Transverse colon (tissue), 4 donors: ENCODE measurements around the gene MMP2. TPM values are rescaled to one million over a fixed set of nuclear protein-coding genes. Genes with fewer than 3 reads are reported as not detected.

Source experiments
- DNase-seq: peaks from one replicate; pipeline ENCODE4 v3.0.0-alpha.2; 2019
- H3K27ac ChIP-seq, 4 donors: fragments of 200-600 bp; sonication (generic); 2 replicates each; pipeline ENCODE4 v1.5.1; 2016 to 2018; ENCODE audit warnings: inconsistent platforms in 4 of 4
- H3K27me3 ChIP-seq: fragments of 200-600 bp; sonication (generic); 2 replicates; pipeline ENCODE4 v1.5.1; 2017; ENCODE audit warnings: inconsistent platforms
- H3K36me3 ChIP-seq, 4 donors: fragments of 200-600 bp; sonication (generic); 2 replicates each; pipeline ENCODE4 v1.5.1; 2017 to 2019; ENCODE audit warnings: inconsistent platforms in 4 of 4
- H3K4me1 ChIP-seq, 4 donors: fragments of 200-600 bp; sonication (generic); 2 replicates each; pipeline ENCODE4 v1.5.1; 2017 to 2020; ENCODE audit warnings: inconsistent platforms in 4 of 4
- H3K4me3 ChIP-seq, 4 donors: fragments of 200-600 bp; sonication (generic); 1 replicate in 1 of 4; 2 replicates in 3 of 4; pipeline versions ENCODE4 v1.5.1 to v1.6.1; 2017 to 2019; ENCODE audit warnings: inconsistent platforms in 4 of 4
- H3K9me3 ChIP-seq, 2 donors: fragments of 200-600 bp; sonication (generic); 2 replicates each; pipeline ENCODE4 v1.5.1; 2017 to 2019; ENCODE audit warnings: inconsistent platforms in 2 of 2
- CTCF ChIP-seq, 5 experiments: fragments of 200-600 bp in 3 of 5; fragments of 450-650 bp in 2 of 5; sonication (generic) in 3 of 5; IDR thresholded peaks; 1 replicate in 2 of 5; 2 replicates in 3 of 5; pipeline ENCODE4 v1.5.1; 2016 to 2017; ENCODE audit warnings: antibody characterized with exemption in 5 of 5, inconsistent platforms in 3 of 5, mild to moderate bottlenecking in 2 of 5, moderate library complexity in 1 of 5
- EP300 ChIP-seq: sonication (generic); formaldehyde crosslinking; IDR thresholded peaks from one replicate; pipeline ENCODE4 v1.6.1; 2017; ENCODE audit warnings: antibody characterized with exemption, low read depth
- POLR2A ChIP-seq: fragments of 450-650 bp; IDR thresholded peaks from one replicate; pipeline ENCODE4 v1.6.1; 2016; ENCODE audit warnings: antibody characterized with exemption, mild to moderate bottlenecking, moderate library complexity
- POLR2AphosphoS5 ChIP-seq, 3 donors: sonication (generic); formaldehyde crosslinking; IDR thresholded peaks; one replicate each; pipeline ENCODE4 v1.6.1; 2016; ENCODE audit warnings: antibody characterized with exemption in 3 of 3
- WGBS, 2 donors: methylation state at CpG; one replicate each; pipeline ENCODE4 v1.1.5; 2018; ENCODE audit warnings: low coverage in 1 of 2; 5-methylcytosine and 5-hydroxymethylcytosine counted together
- in situ Hi-C, 4 donors: fragments of 200-750 bp; cut with MboI; loops; one replicate each; pipeline versions ENCODE4 v1.15.0 to v1.15.1; 2017; ENCODE audit warnings: low sequenced_read_pairs in 3 of 4, low pct_ligation_motif_present in 1 of 4, low pct_unique_long_range_greater_than_20kb in 1 of 4
- intact Hi-C: fragments of 100-400 bp; cut with DNase I; formaldehyde crosslinking; loops from one replicate; pipeline ENCODE4 v1.15.1; 2023; ENCODE audit warnings: low total_unique reads
- total RNA-seq, 4 donors: library from RNA; depleted of rRNA; stranded (reverse); fragments of >200 nt; gene quantifications; one replicate each; pipeline ENCODE4 v1.1.0, GENCODE V29; 2016

Gene MMP2
- total RNA-seq, 4 donors from 2014 or later: 52.7 to 105 (median 73.1) TPM

- intact Hi-C loops: no loop called here
- H3K4me1 ChIP-seq: peaks cover 0 to 10% (median 2%) of the 10 kb centered on the region in 4 donors
- no peaks in the 10 kb centered on the region for H3K36me3 ChIP-seq
- no peak for TF ChIP-seq EP300
- no peak for TF ChIP-seq CTCF (IDR thresholded peaks at IDR 0.05)
- no peak for TF ChIP-seq POLR2A
- TF ChIP-seq POLR2AphosphoS5 (IDR thresholded peaks at IDR 0.05): no peak
- H3K9me3 ChIP-seq: no peaks in the 10 kb centered on the region
- no peak overlapping the region for H3K27ac ChIP-seq
- in situ Hi-C loops: loop anchor here in 2 of 4 donors (25.0 kb wide), 1 partner anchor 364 kb away; the partner anchor contains the start of gene CES1 (in 2 of the 2)
- no peak for DNase-seq
- H3K4me3 ChIP-seq: no peak overlapping the region
- 80 to 93% methylated on average over 2 of the region's 2 CpGs for WGBS, 2 donors
- H3K27me3 ChIP-seq: peaks cover 7% of the 10 kb centered on the region
These were observed 5.4 kb upstream of the MMP2 start for GRCh38 chr16:55473587-55473986.

- H3K4me3 ChIP-seq: no peak overlapping the region
- 83 to 86% methylated on average over 2 to 3 of the region's 3 CpGs for WGBS, 2 donors
- no peaks in the 10 kb centered on the region for H3K9me3 ChIP-seq
- DNase-seq: no peak
- intact Hi-C loops (no loop called here), in situ Hi-C loops (loop anchor here in 2 of 4 donors (25.0 kb wide), 1 partner anchor 362 kb away; the partner anchor contains the start of gene CES1 (in 2 of the 2))
- peaks cover 19% of the 10 kb centered on the region for H3K27me3 ChIP-seq
- H3K36me3 ChIP-seq: no peaks in the 10 kb centered on the region
- TF ChIP-seq EP300 (no peak), POLR2AphosphoS5 (IDR thresholded peaks at IDR 0.05) (no peak), POLR2A (no peak), CTCF (IDR thresholded peaks at IDR 0.05) (no peak)
- H3K27ac ChIP-seq: no peak overlapping the region
- H3K4me1 ChIP-seq: peaks cover 0 to 13% (median 5%) of the 10 kb centered on the region in 4 donors
These were observed 4.2 kb upstream of the MMP2 start for GRCh38 chr16:55474821-55475220.

- in situ Hi-C loops: no loop called here
- WGBS, 2 donors: 20 to 30% methylated on average over 2 to 5 of the region's 5 CpGs
- H3K27ac ChIP-seq: peak overlapping the region; percentile 31 to 85 (median 69)
These were observed 3.1 kb upstream of the MMP2 start for GRCh38 chr16:55475919-55476318.

More at GRCh38 chr16:55475919-55476318, 3.1 kb upstream of the MMP2 start:
- intact Hi-C loops: no loop called here
- TF ChIP-seq CTCF (IDR thresholded peaks at IDR 0.05): no peak
- no peak for TF ChIP-seq POLR2AphosphoS5 (IDR thresholded peaks at IDR 0.05)
- no peak for TF ChIP-seq POLR2A
- TF ChIP-seq EP300: no peak
- peaks cover 0 to 15% (median 5%) of the 10 kb centered on the region in 4 donors for H3K4me1 ChIP-seq
- H3K4me3 ChIP-seq: no peak overlapping the region
- DNase-seq: no peak
- H3K27me3 ChIP-seq: peaks cover 30% of the 10 kb centered on the region
- H3K36me3 ChIP-seq: no peaks in the 10 kb centered on the region
- no peaks in the 10 kb centered on the region for H3K9me3 ChIP-seq
